Upper lobe of left lung (tissue), 6 donors: ENCODE results near the gene GABBR2. TPM values are rescaled to one million over a fixed set of nuclear protein-coding genes. Genes with fewer than 3 reads are reported as not detected.

Source experiments
- ATAC-seq, 2 donors: fragments of 200-7000 bp; cut with Tn5 transposase; one replicate each; pipeline ENCODE4 v1.9.1; 2022; ENCODE audit warnings: mild to moderate bottlenecking in 2 of 2, moderate library complexity in 2 of 2; ENCODE audit not compliant: low FRiP score in 2 of 2
- DNase-seq, 2 donors: peaks; one replicate each; pipeline ENCODE4 v3.0.0-alpha.2; 2019 to 2020
- H3K27ac ChIP-seq, 4 donors: fragments of 200-600 bp; sonication (generic); one replicate each; pipeline ENCODE4 v1.5.1; 2016 to 2019
- H3K27me3 ChIP-seq, 4 donors: fragments of 200-600 bp; sonication (generic); one replicate each; pipeline ENCODE4 v1.5.1; 2017 to 2019
- H3K36me3 ChIP-seq, 4 donors: fragments of 200-600 bp; sonication (generic); one replicate each; pipeline ENCODE4 v1.5.1; 2016 to 2019
- H3K4me1 ChIP-seq, 4 donors: fragments of 200-600 bp; sonication (generic); one replicate each; pipeline ENCODE4 v1.5.1; 2018 to 2019
- H3K4me3 ChIP-seq, 4 donors: fragments of 200-600 bp; sonication (generic); one replicate each; pipeline ENCODE4 v1.5.1; 2017 to 2019; ENCODE audit warnings: mild to moderate bottlenecking in 2 of 4, moderate library complexity in 1 of 4
- H3K9me3 ChIP-seq, 4 donors: fragments of 200-600 bp; sonication (generic); one replicate each; pipeline ENCODE4 v1.5.1; 2018 to 2019
- EP300 ChIP-seq, 4 donors: sonication (generic); formaldehyde crosslinking; IDR thresholded peaks; one replicate each; pipeline ENCODE4 v1.5.1; 2017; ENCODE audit warnings: antibody characterized with exemption in 4 of 4, control low read depth in 2 of 4
- POLR2A ChIP-seq, 4 donors: fragments of 450-650 bp; IDR thresholded peaks; one replicate each; pipeline ENCODE4 v1.5.1; 2016 to 2017; ENCODE audit warnings: antibody characterized with exemption in 4 of 4, mild to moderate bottlenecking in 2 of 4
- POLR2AphosphoS5 ChIP-seq, 2 donors: sonication (generic); formaldehyde crosslinking; IDR thresholded peaks; one replicate each; pipeline ENCODE4 v1.5.1; 2017; ENCODE audit warnings: antibody characterized with exemption in 2 of 2
- WGBS, 2 donors: methylation state at CpG; one replicate each; pipeline ENCODE4 v1.1.5; 2017 to 2018; 5-methylcytosine and 5-hydroxymethylcytosine counted together
- total RNA-seq, 6 donors: library from RNA; depleted of rRNA in 4 of 6; stranded (reverse); fragments of >200 nt in 4 of 6; gene quantifications; one replicate each; pipeline versions ENCODE4 v1.1.0 to v1.2.1, GENCODE V29; 2016 to 2021
- TF ChIP-seq, protein P1 (sequence below), 6 experiments: fragments of 450-650 bp in 4 of 6; fragments of 200-600 bp in 2 of 6; sonication (generic) in 2 of 6; IDR thresholded peaks; one replicate each; pipeline ENCODE4 v1.5.1; 2016 to 2019; ENCODE audit warnings: antibody characterized with exemption in 6 of 6
- donor health status: DM: no; HTN: no; CAD: no; lungs with moderate emphysema.
- donor health status: DM: no; HTN: yes; CAD: no; lungs with severe emphysema.

GABBR2 gene
- total RNA-seq, 6 donors from 2014 or later = 0.15 to 1.00 (median 0.81) TPM; not detected in 1

GRCh38 chr9:98415782-98416181, 293.0 kb downstream of the GABBR2 start:
- 68 to 77% methylated on average over 4 of the region's 4 CpGs for WGBS, 2 donors
- H3K27me3 ChIP-seq = no peaks in the 10 kb centered on the region
- DNase-seq = no peak
- TF ChIP-seq POLR2A (IDR thresholded peaks at IDR 0.05) (no peak), POLR2AphosphoS5 (IDR thresholded peaks at IDR 0.05) (no peak), EP300 (IDR thresholded peaks at IDR 0.05) (no peak)
- TF ChIP-seq, protein P1, sequence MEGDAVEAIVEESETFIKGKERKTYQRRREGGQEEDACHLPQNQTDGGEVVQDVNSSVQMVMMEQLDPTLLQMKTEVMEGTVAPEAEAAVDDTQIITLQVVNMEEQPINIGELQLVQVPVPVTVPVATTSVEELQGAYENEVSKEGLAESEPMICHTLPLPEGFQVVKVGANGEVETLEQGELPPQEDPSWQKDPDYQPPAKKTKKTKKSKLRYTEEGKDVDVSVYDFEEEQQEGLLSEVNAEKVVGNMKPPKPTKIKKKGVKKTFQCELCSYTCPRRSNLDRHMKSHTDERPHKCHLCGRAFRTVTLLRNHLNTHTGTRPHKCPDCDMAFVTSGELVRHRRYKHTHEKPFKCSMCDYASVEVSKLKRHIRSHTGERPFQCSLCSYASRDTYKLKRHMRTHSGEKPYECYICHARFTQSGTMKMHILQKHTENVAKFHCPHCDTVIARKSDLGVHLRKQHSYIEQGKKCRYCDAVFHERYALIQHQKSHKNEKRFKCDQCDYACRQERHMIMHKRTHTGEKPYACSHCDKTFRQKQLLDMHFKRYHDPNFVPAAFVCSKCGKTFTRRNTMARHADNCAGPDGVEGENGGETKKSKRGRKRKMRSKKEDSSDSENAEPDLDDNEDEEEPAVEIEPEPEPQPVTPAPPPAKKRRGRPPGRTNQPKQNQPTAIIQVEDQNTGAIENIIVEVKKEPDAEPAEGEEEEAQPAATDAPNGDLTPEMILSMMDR (IDR thresholded peaks at IDR 0.05) = no peak
- H3K36me3 ChIP-seq = no peaks in the 10 kb centered on the region
- no peak for ATAC-seq
- H3K9me3 ChIP-seq = no peaks in the 10 kb centered on the region
- H3K4me1 ChIP-seq = no peaks in the 10 kb centered on the region
- no peak overlapping the region for H3K4me3 ChIP-seq
- H3K27ac ChIP-seq = no peak overlapping the region

DNA sequence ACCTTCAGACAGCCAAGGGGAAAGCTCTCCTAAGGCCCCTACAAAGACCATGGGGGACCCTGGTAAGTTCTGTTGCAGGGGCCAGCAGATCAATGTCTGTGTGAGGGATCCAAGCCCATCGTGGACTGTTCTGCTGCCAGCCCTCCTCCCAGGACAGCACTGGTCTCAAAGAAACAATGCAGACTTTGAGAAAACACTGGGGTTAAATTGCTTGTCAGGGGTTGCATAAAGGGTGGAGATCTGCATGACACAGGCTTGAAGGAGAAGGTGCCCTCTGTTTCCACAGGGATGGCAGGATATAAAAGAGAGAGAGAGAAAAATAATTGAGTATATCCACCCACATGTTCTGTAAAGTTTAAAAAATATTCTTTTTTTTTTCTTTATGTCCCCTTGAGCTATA, 295.7 kb downstream of the GABBR2 start:
- WGBS, 2 donors = 63 to 94% methylated on average over 1 of the region's 1 CpG
- no peak for DNase-seq
- H3K4me3 ChIP-seq = no peak overlapping the region
- H3K9me3 ChIP-seq = no peaks in the 10 kb centered on the region
- ATAC-seq = no peak
- TF ChIP-seq, protein P1 (IDR thresholded peaks at IDR 0.05) = no peak
- no peak for TF ChIP-seq POLR2A (IDR thresholded peaks at IDR 0.05)
- no peak for TF ChIP-seq EP300 (IDR thresholded peaks at IDR 0.05)
- TF ChIP-seq POLR2AphosphoS5 (IDR thresholded peaks at IDR 0.05) = no peak
- no peak overlapping the region for H3K27ac ChIP-seq
- H3K4me1 ChIP-seq = peaks cover 0 to 4% (median 0%) of the 10 kb centered on the region in 4 donors
- H3K27me3 ChIP-seq = no peaks in the 10 kb centered on the region
- H3K36me3 ChIP-seq = no peaks in the 10 kb centered on the region

- DNase-seq (no peak), ATAC-seq (no peak)
- Histone ChIP-seq H3K9me3 (no peaks in the 10 kb centered on the region), H3K27me3 (no peaks in the 10 kb centered on the region), H3K4me3 (no peak overlapping the region), H3K36me3 (no peaks in the 10 kb centered on the region), H3K4me1 (peaks cover 0 to 4% (median 0%) of the 10 kb centered on the region in 4 donors), H3K27ac (no peak overlapping the region)
- 91 to 94% methylated on average over 10 of the region's 10 CpGs for WGBS, 2 donors
- TF ChIP-seq, protein P1 (IDR thresholded peaks at IDR 0.05) = no peak
- no peak for TF ChIP-seq POLR2AphosphoS5 (IDR thresholded peaks at IDR 0.05)
- no peak for TF ChIP-seq EP300 (IDR thresholded peaks at IDR 0.05)
- TF ChIP-seq POLR2A (IDR thresholded peaks at IDR 0.05) = no peak
Observed at GRCh38 chr9:98412101-98412842, 296.5 kb downstream of the GABBR2 start.

DNA sequence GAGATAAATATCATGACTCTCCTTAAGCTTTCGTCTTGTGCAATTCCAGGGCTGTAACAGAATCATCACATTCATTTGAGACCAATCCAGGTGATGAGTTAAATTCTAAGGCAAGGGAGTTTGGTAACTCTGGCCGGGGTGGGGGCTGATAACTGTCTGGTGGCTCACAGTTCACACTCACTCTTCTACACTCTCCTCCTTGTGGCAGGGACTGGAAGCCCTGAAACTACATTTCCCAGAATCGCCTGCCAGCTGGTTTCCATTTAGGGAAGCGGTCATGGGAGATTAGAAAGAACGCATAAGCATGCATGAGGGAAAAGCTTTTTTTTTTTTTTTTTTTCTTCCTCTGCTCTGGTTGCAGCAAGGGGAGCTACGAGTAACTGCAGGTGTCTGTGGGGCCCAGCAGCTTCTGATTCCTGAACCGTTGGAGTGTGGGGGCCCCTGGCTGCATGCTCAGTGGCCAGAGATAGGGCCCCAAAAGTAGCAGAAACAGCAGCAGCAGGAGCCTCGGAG, 298.5 kb downstream of the GABBR2 start:
- 48 to 52% methylated on average over 8 of the region's 8 CpGs for WGBS, 2 donors
- DNase-seq (no peak), ATAC-seq (peak in 1 of 2 donors; percentile 73)
- Histone ChIP-seq H3K4me1 (peaks cover 0 to 4% (median 0%) of the 10 kb centered on the region in 4 donors), H3K4me3 (no peak overlapping the region), H3K27me3 (no peaks in the 10 kb centered on the region), H3K27ac (no peak overlapping the region), H3K36me3 (no peaks in the 10 kb centered on the region), H3K9me3 (no peaks in the 10 kb centered on the region)
- TF ChIP-seq, protein P1 (IDR thresholded peaks at IDR 0.05) = peak in 1 of 6 experiments; percentile 11
- TF ChIP-seq POLR2A (IDR thresholded peaks at IDR 0.05) = no peak
